ENCODE measurements around the gene SPNS1. TPM values are rescaled to one million over a fixed set of nuclear protein-coding genes. Genes with fewer than 3 reads are reported as not detected.
"Not testable (repeated sequence)": the region's sequence is repeated elsewhere in the genome, so short reads cannot be mapped to it uniquely, and the experiment has no call there.

SPNS1 gene
- total RNA-seq, 1 donor from 2014 or later, result 59.3 TPM

GRCh38 chr16:28977703-28978662 lies 3.4 kb downstream of the SPNS1 start:
- H3K4me3 ChIP-seq, result no peak overlapping the region
- no peak overlapping the region for H3K27ac ChIP-seq
- TF ChIP-seq CTCF (IDR thresholded peaks at IDR 0.05), result peak in 1 of 3 experiments; percentile 7
- H3K36me3 ChIP-seq, result peaks cover 38 to 49% of the 10 kb centered on the region in 2 donors
- intact Hi-C loops (cut with DNase I), result loop anchor here (10.0 kb wide), 1 partner anchor 423 kb away; the partner anchor contains the start of gene SGF29
- H3K27me3 ChIP-seq, result no peaks in the 10 kb centered on the region
- no peaks in the 10 kb centered on the region for H3K9me3 ChIP-seq
- H3K4me1 ChIP-seq, result peaks cover 5 to 20% of the 10 kb centered on the region in 2 donors
- DNase-seq (ENCODE audit: low spot score in 2 of 2), result no peak

GRCh38 chr16:28980330-28980729 lies 5.8 kb downstream of the SPNS1 start:
- H3K9me3 ChIP-seq; DNase-seq (ENCODE audit: low spot score in 2 of 2); H3K4me1 ChIP-seq; H3K4me3 ChIP-seq; intact Hi-C loops (cut with DNase I); H3K27me3 ChIP-seq; H3K27ac ChIP-seq: not testable (repeated sequence)
- peaks cover 61 to 69% of the 10 kb centered on the region in 2 donors for H3K36me3 ChIP-seq

- TF ChIP-seq CTCF (IDR thresholded peaks at IDR 0.05), result no peak
- H3K36me3 ChIP-seq, result peaks cover 65 to 72% of the 10 kb centered on the region in 2 donors
- intact Hi-C loops (cut with DNase I), result no loop called here
These were observed 6.4 kb downstream of the SPNS1 start for GRCh38 chr16:28980929-28981328.

GRCh38 chr16:28981517-28981916 lies 6.9 kb downstream of the SPNS1 start:
- Histone ChIP-seq H3K36me3 (peaks cover 70 to 78% of the 10 kb centered on the region in 2 donors), H3K4me3 (no peak overlapping the region), H3K27ac (no peak overlapping the region), H3K27me3 (no peaks in the 10 kb centered on the region), H3K9me3 (no peaks in the 10 kb centered on the region), H3K4me1 (no peaks in the 10 kb centered on the region)
- peak in 2 of 3 experiments; percentile 22 to 25 for TF ChIP-seq CTCF (IDR thresholded peaks at IDR 0.05)
- intact Hi-C loops (cut with DNase I), result no loop called here
- no peak for DNase-seq (ENCODE audit: low spot score in 2 of 2)

More at GRCh38 chr16:28980929-28981328, 6.4 kb downstream of the SPNS1 start:
- DNase-seq (ENCODE audit: low spot score in 2 of 2), result no peak
- Histone ChIP-seq H3K9me3 (no peaks in the 10 kb centered on the region), H3K4me3 (no peak overlapping the region), H3K27ac (no peak overlapping the region), H3K4me1 (peaks cover 0 to 2% of the 10 kb centered on the region in 2 donors), H3K27me3 (no peaks in the 10 kb centered on the region)

- no peak overlapping the region for H3K4me3 ChIP-seq
- no peaks in the 10 kb centered on the region for H3K9me3 ChIP-seq
- H3K27ac ChIP-seq, result no peak overlapping the region
- no peak for DNase-seq (ENCODE audit: low spot score in 2 of 2)
- H3K27me3 ChIP-seq, result no peaks in the 10 kb centered on the region
- no peak for TF ChIP-seq CTCF (IDR thresholded peaks at IDR 0.05)
- H3K4me1 ChIP-seq, result no peaks in the 10 kb centered on the region
- H3K36me3 ChIP-seq, result peaks cover 79 to 87% of the 10 kb centered on the region in 2 donors
- intact Hi-C loops (cut with DNase I), result no loop called here
These were observed 7.8 kb downstream of the SPNS1 start for GRCh38 chr16:28982418-28982817.

GRCh38 chr16:28982949-28983348 lies 8.4 kb downstream of the SPNS1 start:
- TF ChIP-seq CTCF (IDR thresholded peaks at IDR 0.05), result no peak
- intact Hi-C loops (cut with DNase I), result no loop called here
- no peak for DNase-seq (ENCODE audit: low spot score in 2 of 2)
- Histone ChIP-seq H3K36me3 (peaks cover 78 to 87% of the 10 kb centered on the region in 2 donors), H3K9me3 (no peaks in the 10 kb centered on the region), H3K4me3 (no peak overlapping the region), H3K4me1 (no peaks in the 10 kb centered on the region), H3K27ac (no peak overlapping the region), H3K27me3 (no peaks in the 10 kb centered on the region)
